ENCODE data around the gene PRIMA1.

PRIMA1 gene

GRCh38 chr14:93794756-93795155 is 6.5 kb upstream of the PRIMA1 start:
- no peak overlapping the region for H3K4me3 ChIP-seq (ENCODE audit: low read depth, low read length)
- TF ChIP-seq CTCF (IDR thresholded peaks at IDR 0.05; ENCODE audit: borderline replicate concordance, insufficient read depth, low read depth, low read length): no peak

GRCh38 chr14:93793555-93794324 is 5.5 kb upstream of the PRIMA1 start:
- no peak for TF ChIP-seq CTCF (IDR thresholded peaks at IDR 0.05; ENCODE audit: borderline replicate concordance, insufficient read depth, low read depth, low read length)

GRCh38 chr14:93792391-93792790 is 4.1 kb upstream of the PRIMA1 start:
- H3K4me3 ChIP-seq (ENCODE audit: low read depth, low read length): no peak overlapping the region
- TF ChIP-seq CTCF (IDR thresholded peaks at IDR 0.05; ENCODE audit: borderline replicate concordance, insufficient read depth, low read depth, low read length): no peak

More at GRCh38 chr14:93793555-93794324, 5.5 kb upstream of the PRIMA1 start:
- no peak overlapping the region for H3K4me3 ChIP-seq (ENCODE audit: low read depth, low read length)

DNA sequence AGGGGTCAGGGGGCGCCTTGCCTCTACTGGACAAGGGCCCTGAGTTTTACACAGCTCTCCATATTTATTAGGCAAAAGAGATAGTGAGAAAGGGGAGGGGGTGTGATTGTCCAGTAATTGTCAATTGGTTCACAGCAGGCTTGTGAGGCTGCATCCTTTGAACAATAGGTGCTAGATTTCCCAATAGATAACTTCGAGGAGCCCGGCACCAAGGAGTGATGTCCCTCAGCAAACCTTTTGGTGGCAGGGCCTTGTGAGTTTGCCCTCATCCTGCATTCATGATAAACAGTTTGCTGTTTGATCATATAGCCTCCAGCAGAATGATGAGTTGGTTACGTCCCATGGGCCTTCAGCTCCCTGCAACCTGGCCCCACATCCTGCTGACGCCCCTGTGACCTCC is 2.7 kb upstream of the PRIMA1 start:
- TF ChIP-seq CTCF (IDR thresholded peaks at IDR 0.05; ENCODE audit: borderline replicate concordance, insufficient read depth, low read depth, low read length): no peak
- H3K4me3 ChIP-seq (ENCODE audit: low read depth, low read length): no peak overlapping the region

DNA sequence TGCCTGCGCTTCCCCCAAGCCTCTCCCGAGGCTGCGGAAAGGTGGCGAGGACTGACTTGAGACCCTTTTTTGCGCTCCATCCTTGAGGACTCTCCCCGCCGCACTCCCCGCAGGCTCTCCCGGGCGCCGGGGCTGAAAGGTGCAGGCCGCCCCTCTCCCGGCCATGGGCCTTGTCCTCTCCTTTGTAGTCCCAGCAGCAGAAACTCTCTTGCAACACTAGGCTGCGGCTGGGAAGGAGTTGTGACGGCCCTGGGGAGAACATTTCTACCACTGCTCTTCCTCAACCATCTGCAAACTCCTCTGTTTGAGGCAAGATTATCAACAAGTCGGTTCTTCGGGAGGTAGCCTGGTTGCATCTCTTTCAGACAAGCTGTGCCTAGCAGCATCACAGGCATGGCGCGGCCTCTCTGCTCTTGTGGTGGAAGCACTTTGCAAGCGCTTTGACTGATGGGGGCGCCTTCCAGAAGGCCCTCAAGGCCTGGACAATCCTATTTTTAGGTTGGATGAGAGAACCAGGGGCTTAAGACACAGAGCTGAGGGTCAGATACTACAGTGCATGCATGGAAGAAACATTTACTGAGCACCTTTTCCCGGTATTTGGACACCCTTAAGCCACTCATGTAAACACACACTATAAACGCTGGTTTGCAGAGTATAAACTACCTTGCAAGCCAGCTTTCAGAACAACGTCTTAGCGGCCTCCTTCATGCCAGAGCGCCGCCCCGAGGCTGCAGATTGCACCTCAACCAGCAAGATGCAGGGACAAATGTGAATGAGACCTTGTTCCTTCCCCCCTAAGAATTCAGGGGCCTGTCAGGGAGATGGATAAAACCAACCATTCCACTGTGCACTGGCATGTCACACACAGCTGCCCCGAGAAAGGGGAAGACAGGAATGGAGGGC is 1.2 kb upstream of the PRIMA1 start:
- no peak overlapping the region for H3K4me3 ChIP-seq (ENCODE audit: low read depth, low read length)
- no peak for TF ChIP-seq CTCF (IDR thresholded peaks at IDR 0.05; ENCODE audit: borderline replicate concordance, insufficient read depth, low read depth, low read length)

GRCh38 chr14:93788543-93789227 is 400 bp upstream of the PRIMA1 start:
- H3K4me3 ChIP-seq (ENCODE audit: low read depth, low read length): no peak overlapping the region
- TF ChIP-seq CTCF (IDR thresholded peaks at IDR 0.05; ENCODE audit: borderline replicate concordance, insufficient read depth, low read depth, low read length): no peak
